Endothelial cell of umbilical vein (primary cell): ENCODE results near the gene CEMIP. TPM values are rescaled to one million over a fixed set of nuclear protein-coding genes. Genes with fewer than 3 reads are reported as not detected.

Experiments
- BruUV-seq: library from RNA; stranded (reverse); fragments of 400-500 nt; replicated peaks from 2 replicates; lab custom pipeline; 2021; lab: Mats Ljungman, UMichigan
- CTCF ChIA-PET: fragments of 300-600, 350-600 bp; sonication (Branson Sonifier 250); formaldehyde crosslinking; loops from one replicate; lab custom pipeline; 2021; ENCODE audit warnings: antibody characterized with exemption, inconsistent platforms; lab: Charles Lee
- POLR2A ChIA-PET: fragments of 300-600, 350-600 bp; sonication (Branson Sonifier 250); formaldehyde crosslinking; loops from one replicate; lab custom pipeline; 2021; ENCODE audit warnings: antibody characterized with exemption, inconsistent platforms; lab: Charles Lee
- DNase-seq: peaks from one replicate; pipeline ENCODE4 v3.0.0-alpha.2; 2011; ENCODE audit warnings: low read depth, low spot score
- FAIRE-seq: peaks from 2 replicates; lab custom pipeline; 2011; peaks lifted over from hg19 to GRCh38; lab: Jason Lieb, UNC
- H2AFZ ChIP-seq: 2 replicates; pipeline ENCODE4 v1.6.0; 2012; ENCODE audit warnings: low read depth, low read length, control low read depth, inconsistent platforms
- H3K27ac ChIP-seq: 2 replicates; pipeline ENCODE4 v1.5.1; 2011; ENCODE audit warnings: low read depth, mild to moderate bottlenecking, control low read depth, low read length, moderate library complexity; ENCODE audit not compliant: insufficient read depth
- H3K27me3 ChIP-seq, 2 experiments: 2 replicates each; pipeline versions ENCODE4 v1.6.0 to v1.6.1; 2011; ENCODE audit warnings: low read length in 2 of 2, mixed read lengths in 1 of 2; ENCODE audit not compliant: control insufficient read depth in 2 of 2, insufficient read depth in 2 of 2
- H3K36me3 ChIP-seq, 2 experiments: 2 replicates in 1 of 2; 3 replicates in 1 of 2; pipeline ENCODE4 v1.5.1; 2011; ENCODE audit warnings: low read length in 2 of 2, mild to moderate bottlenecking in 1 of 2, moderate library complexity in 1 of 2; ENCODE audit not compliant: control insufficient read depth in 2 of 2, insufficient read depth in 2 of 2; ENCODE audit errors: extremely low read depth in 1 of 2
- H3K4me1 ChIP-seq: 3 replicates; pipeline ENCODE4 v1.5.1; 2011; ENCODE audit warnings: mild to moderate bottlenecking, low read length; ENCODE audit not compliant: control insufficient read depth, insufficient read depth; ENCODE audit errors: extremely low read depth
- H3K4me2 ChIP-seq: 2 replicates; pipeline ENCODE4 v1.6.1; 2011; ENCODE audit warnings: low read length, control low read depth, mixed read lengths; ENCODE audit not compliant: insufficient read depth
- H3K4me3 ChIP-seq, 3 experiments: fragments of 200-600 bp in 1 of 3; sonication (generic), shearing (Covaris generic) in 1 of 3; replicated peaks in 1 of 3; 2 replicates each; pipeline ENCODE4 v1.5.1; 2011 to 2016; ENCODE audit warnings: control low read depth in 3 of 3, low read length in 3 of 3, mild to moderate bottlenecking in 2 of 3, inconsistent platforms in 1 of 3, low read depth in 1 of 3, moderate library complexity in 1 of 3; ENCODE audit not compliant: insufficient read depth in 1 of 3
- H3K79me2 ChIP-seq: 2 replicates; pipeline ENCODE4 v1.6.0; 2012; ENCODE audit warnings: low read length, inconsistent platforms; ENCODE audit not compliant: control insufficient read depth, insufficient read depth
- H3K9ac ChIP-seq: replicated peaks from 2 replicates; pipeline ENCODE3; 2011; ENCODE audit warnings: low read length, control low read depth; ENCODE audit not compliant: insufficient read depth; ENCODE audit errors: extremely low read depth
- H3K9me1 ChIP-seq: replicated peaks from 3 replicates; pipeline ENCODE4 v1.6.0; 2011; ENCODE audit warnings: mild to moderate bottlenecking, low read length; ENCODE audit not compliant: control insufficient read depth, insufficient read depth; ENCODE audit errors: extremely low read depth
- H3K9me3 ChIP-seq: replicated peaks from 2 replicates; pipeline ENCODE4 v1.5.1; 2012; ENCODE audit warnings: low read length, inconsistent platforms; ENCODE audit not compliant: control insufficient read depth, insufficient read depth
- H4K20me1 ChIP-seq: replicated peaks from 2 replicates; pipeline ENCODE3; 2011; ENCODE audit warnings: mild to moderate bottlenecking, low read length; ENCODE audit not compliant: control insufficient read depth, insufficient read depth; ENCODE audit errors: extremely low read depth
- CTCF ChIP-seq, 2 donors: IDR thresholded peaks; 1 replicate in 1 of 2; 2 replicates in 1 of 2; pipeline ENCODE4 v1.5.1; 2011; ENCODE audit warnings: low read length in 2 of 2, mild to moderate bottlenecking in 2 of 2, moderate library complexity in 2 of 2, control low read depth in 1 of 2, inconsistent platforms in 1 of 2, low read depth in 1 of 2; ENCODE audit not compliant: insufficient read depth in 1 of 2; ENCODE audit errors: extremely low read depth in 1 of 2
- EZH2 ChIP-seq: IDR thresholded peaks from 2 replicates; pipeline ENCODE4 v1.6.1; 2012; ENCODE audit warnings: borderline replicate concordance, low read depth, mild to moderate bottlenecking, moderate library complexity, low read length, inconsistent platforms; ENCODE audit not compliant: severe bottlenecking
- FOS ChIP-seq: IDR thresholded peaks from 2 replicates; pipeline ENCODE4 v1.6.1; 2011; ENCODE audit warnings: mild to moderate bottlenecking, low read length, moderate library complexity, borderline replicate concordance; ENCODE audit not compliant: insufficient read depth
- JUN ChIP-seq: IDR thresholded peaks from 2 replicates; pipeline ENCODE4 v1.6.1; 2011; ENCODE audit warnings: borderline replicate concordance, low read depth; ENCODE audit not compliant: insufficient read length, insufficient read depth
- MYC ChIP-seq: IDR thresholded peaks from one replicate; pipeline ENCODE4 v1.6.1; 2011; ENCODE audit warnings: mild to moderate bottlenecking, low read depth, low read length
- POLR2A ChIP-seq: IDR thresholded peaks from 2 replicates; pipeline ENCODE4 v1.6.1; 2012; ENCODE audit warnings: low read depth, mild to moderate bottlenecking, control low read depth, low read length
- POLR2AphosphoS5 ChIP-seq: IDR thresholded peaks from 2 replicates; pipeline ENCODE4 v1.6.1; 2012; ENCODE audit warnings: low read depth, mild to moderate bottlenecking, control low read depth, low read length, moderate library complexity; ENCODE audit not compliant: insufficient read depth
- dilution Hi-C: fragments of 300-500 bp; cut with MboI; formaldehyde crosslinking; loops from one replicate; pipeline ENCODE4 v1.15.0; 2019; ENCODE audit warnings: low sequenced_read_pairs; ENCODE audit not compliant: extremely low pct_ligation_motif_present
- intact Hi-C: fragments of 100-400 bp; cut with micrococcal nuclease; formaldehyde crosslinking; loops from one replicate; pipeline ENCODE4 v1.10.0; 2022
- polyA plus RNA-seq, 4 experiments: library from polyadenylated mRNA; depleted of rRNA in 3 of 4; stranded (reverse) in 3 of 4; unstranded in 1 of 4; fragments of >200 nt; gene quantifications; 2 replicates each; pipeline versions ENCODE4 v1.2.1 to v1.2.3, GENCODE V29; 2011 to 2012; ENCODE audit warnings: missing spikeins in 1 of 4
- total RNA-seq: library from RNA; stranded (reverse); gene quantifications from 2 replicates; pipeline ENCODE4 v1.2.3, GENCODE V29; 2021
- TF ChIP-seq, protein P1 (sequence below): IDR thresholded peaks from 2 replicates; pipeline ENCODE4 v1.6.1; 2011; ENCODE audit not compliant: insufficient read depth, insufficient read length

The CEMIP gene
- total and polyA plus RNA-seq, 2 donors (not counting 3 experiments of a cell fraction or from before 2014, with no cell fraction given): 0.01 TPM; not detected in 1

DNA sequence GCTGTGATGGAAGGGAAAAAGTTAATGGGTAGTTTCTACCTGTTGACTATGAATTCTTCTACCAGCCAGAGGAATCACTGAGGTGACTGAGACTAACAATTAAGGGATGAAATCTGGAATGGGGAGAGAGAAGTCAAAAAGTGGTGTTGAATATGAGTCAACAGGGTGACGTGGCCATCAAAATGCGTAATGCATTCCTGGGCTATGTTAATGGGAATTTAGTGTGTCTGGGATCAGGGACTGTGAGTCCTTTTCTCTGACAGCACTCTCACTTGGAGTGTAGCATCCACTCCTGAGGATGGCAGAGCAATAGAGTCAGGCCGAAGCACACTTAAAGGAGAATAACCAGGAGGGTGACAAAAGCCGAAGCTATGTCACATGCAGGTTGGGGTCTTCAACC, 150.1 kb downstream of the CEMIP start:
- no peak overlapping the region for H2AFZ ChIP-seq
- no peaks in the 10 kb centered on the region for H3K79me2 ChIP-seq
- H3K4me1 ChIP-seq: peaks cover 5% of the 10 kb centered on the region
- dilution Hi-C loops (no loop called here), intact Hi-C loops (no loop called here)
- H3K9me1 ChIP-seq: no peaks in the 10 kb centered on the region
- H3K36me3 ChIP-seq: no peaks in the 10 kb centered on the region
- H3K9me3 ChIP-seq: no peaks in the 10 kb centered on the region
- DNase-seq (no peak), FAIRE-seq (no peak)
- CTCF ChIA-PET: no interaction called here
- BruUV-seq: no TSS peak
- no peak overlapping the region for H3K4me2 ChIP-seq
- H4K20me1 ChIP-seq: no peaks in the 10 kb centered on the region
- no peak for TF ChIP-seq EZH2
- TF ChIP-seq MYC: no peak
- no peak for TF ChIP-seq FOS
- TF ChIP-seq JUN: no peak
- TF ChIP-seq POLR2AphosphoS5: no peak
- TF ChIP-seq POLR2A: no peak
- TF ChIP-seq, protein P1, sequence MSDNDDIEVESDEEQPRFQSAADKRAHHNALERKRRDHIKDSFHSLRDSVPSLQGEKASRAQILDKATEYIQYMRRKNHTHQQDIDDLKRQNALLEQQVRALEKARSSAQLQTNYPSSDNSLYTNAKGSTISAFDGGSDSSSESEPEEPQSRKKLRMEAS: no peak
- H3K4me3 ChIP-seq: no peak overlapping the region
- H3K9ac ChIP-seq: no peak overlapping the region
- no peak overlapping the region for H3K27ac ChIP-seq
- POLR2A ChIA-PET: no interaction called here
- H3K27me3 ChIP-seq: no peaks in the 10 kb centered on the region

DNA sequence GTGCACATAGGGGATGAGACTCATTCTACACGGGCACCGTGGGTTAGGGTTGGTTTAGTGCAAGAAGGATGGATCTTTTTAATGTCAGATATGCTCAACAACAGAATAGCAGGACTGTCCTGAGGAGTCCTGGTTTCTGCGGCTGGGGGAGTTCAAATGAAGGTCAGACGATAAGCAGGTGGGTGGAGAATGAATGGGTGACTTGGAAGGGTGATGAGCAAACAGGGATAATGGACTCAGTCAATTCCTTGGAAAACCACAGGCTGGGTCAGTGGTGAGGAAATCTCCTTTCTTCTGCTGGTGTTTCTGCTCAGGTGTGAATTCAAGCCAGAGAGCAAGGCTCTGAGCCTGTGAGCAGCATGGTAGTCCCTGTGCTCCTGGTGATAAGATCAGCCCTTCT, 150.5 kb downstream of the CEMIP start:
- Histone ChIP-seq H3K27me3 (no peaks in the 10 kb centered on the region), H3K79me2 (no peaks in the 10 kb centered on the region), H2AFZ (no peak overlapping the region), H3K27ac (no peak overlapping the region), H3K9ac (no peak overlapping the region), H3K9me1 (no peaks in the 10 kb centered on the region), H4K20me1 (no peaks in the 10 kb centered on the region), H3K36me3 (no peaks in the 10 kb centered on the region), H3K4me3 (no peak overlapping the region), H3K4me1 (peaks cover 9% of the 10 kb centered on the region), H3K9me3 (no peaks in the 10 kb centered on the region), H3K4me2 (no peak overlapping the region)
- CTCF ChIA-PET: interaction anchor here (1.0 kb wide), 1 partner anchor 336 kb away, joined by 3 read pairs; no protein-coding TSS in a partner anchor
- dilution Hi-C loops: no loop called here
- TF ChIP-seq MYC (no peak), CTCF (IDR thresholded peaks at IDR 0.05; ENCODE audit: extremely low read depth in 1 of 2, insufficient read depth in 1 of 2, low read depth in 1 of 2, low read length in 2 of 2) (no peak), FOS (no peak)
- no peak for DNase-seq
- no TSS peak for BruUV-seq
- POLR2A ChIA-PET: no interaction called here
- no peak for FAIRE-seq
- intact Hi-C loops: loop anchor here (10.0 kb wide), 1 partner anchor 1045 kb away; no protein-coding TSS in a partner anchor
